DND-41 (cell line): ENCODE data around the gene PDXDC1.

Experiments used
- CTCF ChIP-seq: IDR thresholded peaks from 2 replicates; pipeline ENCODE4 v1.5.1; 2012; ENCODE audit warnings: borderline replicate concordance, low read length, moderate library complexity, mild to moderate bottlenecking; ENCODE audit not compliant: poor library complexity, severe bottlenecking; ENCODE audit errors: extremely low read depth
- EZH2 ChIP-seq: IDR thresholded peaks from 3 replicates; pipeline ENCODE4 v1.6.1; 2012; ENCODE audit warnings: borderline replicate concordance, low read depth, mild to moderate bottlenecking, moderate library complexity, low read length, inconsistent platforms; ENCODE audit not compliant: severe bottlenecking

GRCh38 chr16:15041271-15042004 is 66.6 kb downstream of the PDXDC1 start:
- no peak for TF ChIP-seq EZH2
- no peak for TF ChIP-seq CTCF
